Renal cortical epithelial cell (primary cell): ENCODE measurements around the gene RGS8. TPM values are rescaled to one million over a fixed set of nuclear protein-coding genes. Genes with fewer than 3 reads are reported as not detected.

ENCODE experiments used
- DNase-seq: peaks from one replicate; pipeline ENCODE4 v3.0.0-alpha.2; 2011; ENCODE audit warnings: low read depth
- total RNA-seq: library from RNA; depleted of rRNA; stranded (reverse); fragments of >200 nt; gene quantifications from 2 replicates; pipeline ENCODE4 v1.2.3, GENCODE V29; 2014

RGS8 gene
- not detected in 2 replicates for total RNA-seq

DNA sequence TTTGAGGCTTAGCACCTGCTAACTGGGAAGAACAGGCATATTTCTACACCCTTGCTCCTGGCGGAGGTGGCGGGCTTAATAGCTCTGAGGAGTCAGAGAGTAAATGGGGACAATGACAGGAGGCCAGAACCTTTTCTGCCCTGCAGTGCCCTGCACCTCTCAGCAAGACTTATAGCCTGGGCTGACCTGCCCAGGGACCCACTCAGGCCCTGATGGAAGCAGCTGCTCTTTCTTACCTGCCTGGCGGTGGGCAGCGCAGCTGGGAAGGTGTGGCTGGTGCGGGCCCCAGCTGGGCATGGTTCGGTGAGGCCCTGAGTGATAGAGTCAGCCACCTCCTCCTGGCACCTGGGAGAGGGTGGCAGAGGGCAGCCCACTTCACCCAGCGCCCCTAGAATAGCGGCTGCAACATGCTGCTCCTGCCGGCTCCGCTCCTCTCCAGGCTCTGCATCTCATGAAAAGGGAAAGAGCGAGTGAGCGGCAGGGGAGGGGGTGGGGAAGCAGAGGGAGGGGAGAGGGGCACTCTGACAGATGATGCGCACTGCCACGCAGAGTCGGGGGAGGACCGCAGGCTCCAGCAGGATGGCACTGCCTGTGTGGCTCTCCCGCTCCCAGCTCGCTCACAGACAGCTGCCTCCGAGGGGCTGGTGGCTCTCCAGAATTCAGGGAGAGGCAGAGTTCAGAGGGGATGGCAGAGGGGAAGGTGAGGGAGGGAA, at the start of gene RGS8:
TSS of gene RGS8 (minus strand) at position 472 of the 713 bp plus-strand sequence. CDS start 14,938 bp downstream, outside the sequence.
- DNase-seq, result no peak

DNA sequence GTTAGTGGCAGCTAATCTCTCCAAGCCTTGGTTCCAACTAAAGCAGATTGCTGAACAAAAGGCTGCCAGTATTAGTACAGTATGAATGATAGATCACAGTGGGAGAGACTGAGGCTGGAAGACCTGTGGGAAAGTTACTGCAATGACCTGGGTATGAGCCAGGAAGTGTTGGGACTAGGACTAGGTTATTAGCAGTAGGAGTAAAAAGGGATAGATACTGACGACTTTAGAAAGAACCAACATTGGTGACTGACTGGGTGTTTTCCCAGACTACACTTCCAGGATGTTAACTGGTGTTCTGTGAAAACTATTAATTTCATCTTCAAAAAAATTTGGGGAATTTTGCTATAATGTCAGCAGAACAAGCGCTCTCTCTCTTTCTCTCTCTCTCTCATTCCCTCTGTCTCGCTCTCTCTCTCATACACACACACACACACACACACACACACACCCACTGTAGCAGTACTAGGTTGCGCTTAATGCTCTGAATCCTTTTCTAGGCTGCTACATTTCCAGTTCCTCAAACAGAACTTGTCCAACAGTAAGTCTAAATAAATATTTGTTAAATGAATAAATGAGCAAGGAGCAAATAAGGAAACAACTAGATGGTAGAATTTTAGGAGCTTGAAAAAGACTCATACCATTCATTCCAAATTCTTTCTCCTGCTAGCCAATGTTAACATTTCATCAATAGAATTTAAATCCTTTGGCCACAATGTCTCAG, 47.6 kb upstream of the RGS8 start:
- no peak for DNase-seq

GRCh38 chr1:182726912-182727311, 42.5 kb upstream of the RGS8 start:
- no peak for DNase-seq

- peak; percentile 6 for DNase-seq
These were observed 41.2 kb upstream of the RGS8 start for GRCh38 chr1:182725259-182726255.

GRCh38 chr1:182724215-182724614, 39.8 kb upstream of the RGS8 start:
- no peak for DNase-seq

DNA sequence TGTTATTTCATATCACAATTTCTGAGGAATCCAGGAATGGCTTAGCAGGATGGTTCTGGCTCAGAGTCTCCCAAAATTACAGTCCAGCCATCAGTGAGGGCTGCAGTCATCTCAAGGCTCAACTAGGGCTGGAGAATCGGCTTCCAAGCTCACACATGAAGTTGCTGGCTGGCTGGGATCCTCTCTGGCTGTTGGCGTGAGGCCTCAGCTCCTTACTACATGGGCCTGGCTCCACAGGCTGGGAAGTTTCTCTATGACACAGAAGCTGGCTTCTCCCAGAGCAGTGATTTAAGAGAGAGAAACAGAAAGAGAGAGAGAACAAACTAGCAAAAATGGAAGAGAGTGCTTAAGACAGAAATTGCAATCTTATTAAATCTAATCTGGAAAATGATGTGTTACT, 38.8 kb upstream of the RGS8 start:
- no peak for DNase-seq

GRCh38 chr1:182721525-182721924, 37.1 kb upstream of the RGS8 start:
- DNase-seq, result no peak

DNA sequence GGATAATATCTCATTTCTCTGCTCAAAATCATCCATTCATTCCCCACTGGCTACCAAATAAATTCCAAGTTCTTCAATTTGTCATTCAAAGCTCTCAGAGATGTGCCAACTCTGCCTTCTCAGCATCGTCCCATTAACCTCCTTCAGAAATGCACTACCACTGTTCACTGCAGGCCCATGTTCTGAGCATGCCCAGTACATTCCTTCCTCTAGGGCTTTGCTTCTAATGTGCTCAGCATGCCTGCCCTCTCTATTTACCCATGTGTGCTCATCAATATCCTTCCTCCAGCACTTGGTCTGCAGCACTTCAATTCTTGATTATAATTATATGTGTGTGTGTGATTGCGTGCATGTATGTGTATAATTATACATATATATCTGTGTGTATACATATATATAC, 36.1 kb upstream of the RGS8 start:
- DNase-seq, result peak; percentile 2

DNA sequence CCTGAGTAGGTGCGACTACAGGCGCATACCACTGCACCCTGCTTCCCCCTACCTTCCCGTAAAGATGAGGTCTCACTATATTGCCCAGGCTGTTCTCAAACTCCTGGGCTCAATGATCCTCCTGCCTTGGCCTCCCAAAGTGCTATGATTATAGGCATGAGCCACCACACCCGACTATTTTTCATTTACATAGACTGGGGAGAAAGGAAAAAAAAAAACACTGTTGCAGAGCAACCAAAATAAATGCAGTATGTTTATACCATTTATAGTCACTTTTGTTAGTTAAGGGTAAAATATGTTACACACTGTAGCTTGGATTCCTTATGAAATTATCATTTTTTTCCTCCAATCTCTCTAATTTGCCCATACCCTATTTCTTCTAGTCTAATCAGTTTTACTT, 35.2 kb upstream of the RGS8 start:
- DNase-seq, result no peak

- DNase-seq, result no peak
These were observed 33.9 kb upstream of the RGS8 start for GRCh38 chr1:182718311-182718710.

DNA sequence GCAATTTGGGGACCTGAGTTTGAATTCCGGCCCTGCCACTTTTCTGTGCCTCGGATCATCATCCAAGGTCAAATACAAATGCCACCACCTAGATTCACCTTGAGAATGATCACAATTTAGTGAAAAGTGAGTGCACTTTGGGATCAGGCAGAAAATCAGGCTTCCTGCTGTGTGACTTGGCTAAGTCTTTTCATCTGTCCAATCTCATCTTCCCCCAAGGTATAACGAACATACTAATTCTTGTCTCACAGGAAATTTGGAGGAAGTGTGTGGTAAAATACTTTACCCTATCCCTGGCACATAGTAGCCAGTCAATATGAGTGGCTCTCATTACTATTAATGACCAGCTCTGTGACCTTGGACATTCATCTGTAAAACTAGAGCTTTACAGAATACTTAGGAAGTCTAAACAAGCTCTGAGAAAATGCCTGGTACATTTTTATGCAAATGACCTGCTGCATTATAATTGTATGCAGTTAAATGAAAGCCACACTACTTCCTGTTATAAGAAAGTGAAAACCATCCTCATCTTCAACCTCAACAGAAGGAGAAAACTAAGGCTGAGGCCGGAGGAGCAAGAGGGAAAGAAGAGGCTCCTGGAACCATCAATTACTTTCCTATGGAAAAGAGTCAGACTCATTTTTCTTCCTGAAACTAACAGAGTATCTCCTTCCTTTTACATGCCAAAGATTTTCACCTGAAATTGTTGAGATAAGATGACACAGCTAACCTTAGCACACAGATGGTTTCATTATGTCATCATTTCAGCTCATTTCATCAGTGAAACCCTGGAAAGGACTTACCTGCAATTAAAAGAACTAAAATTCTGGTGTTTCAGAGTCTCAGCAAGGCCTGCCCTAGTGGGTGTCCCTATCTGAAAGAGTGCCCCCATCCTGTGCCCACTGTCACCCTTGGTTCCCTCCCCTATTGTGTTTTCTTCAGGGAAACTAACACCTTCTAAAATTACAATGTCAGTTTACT, 32.6 kb upstream of the RGS8 start:
- no peak for DNase-seq

- no peak for DNase-seq
These were observed 31.1 kb upstream of the RGS8 start for GRCh38 chr1:182715531-182715930.

- DNase-seq, result no peak
These were observed 30.2 kb upstream of the RGS8 start for GRCh38 chr1:182714546-182714945.

GRCh38 chr1:182713939-182714338, 29.6 kb upstream of the RGS8 start:
- no peak for DNase-seq

DNA sequence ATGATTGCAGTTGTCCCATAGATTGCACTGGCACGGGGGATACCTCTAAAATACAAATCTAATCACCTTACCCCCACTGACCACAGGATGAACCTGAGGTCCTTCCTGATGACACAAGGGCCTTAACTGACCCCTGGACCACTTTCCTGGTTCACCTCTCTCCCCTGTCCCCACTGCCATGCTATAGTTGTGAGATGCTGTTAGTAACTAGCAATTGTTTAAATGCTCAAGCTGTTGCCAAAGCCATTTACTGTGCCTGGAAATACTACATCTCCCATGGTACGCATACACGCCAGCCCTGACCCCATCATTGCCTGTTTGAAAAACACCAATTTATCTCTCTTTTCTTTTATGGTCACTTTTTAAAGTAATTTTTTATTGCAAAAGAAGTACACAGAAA, 29.1 kb upstream of the RGS8 start:
- no peak for DNase-seq

DNA sequence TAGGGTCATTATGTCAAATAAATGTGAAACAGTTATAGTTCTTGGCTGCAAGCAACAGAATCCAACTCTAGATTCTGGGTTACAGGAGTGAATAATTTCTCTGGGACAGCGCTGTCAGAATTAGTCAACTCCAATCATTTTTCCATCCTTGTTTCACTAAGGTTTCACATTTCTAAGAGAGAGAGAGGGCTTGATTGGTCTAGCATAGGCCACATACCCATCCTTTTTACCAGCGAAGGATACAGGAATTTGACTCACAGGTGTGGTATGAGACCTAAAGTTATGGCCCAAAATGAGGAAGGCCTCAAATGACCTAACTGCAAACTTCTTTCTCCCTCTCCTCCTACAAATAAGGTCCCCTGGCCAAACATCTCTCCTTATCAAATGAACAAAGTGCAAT, 25.5 kb upstream of the RGS8 start:
- no peak for DNase-seq

GRCh38 chr1:182709225-182709764, 24.9 kb upstream of the RGS8 start:
- no peak for DNase-seq

DNA sequence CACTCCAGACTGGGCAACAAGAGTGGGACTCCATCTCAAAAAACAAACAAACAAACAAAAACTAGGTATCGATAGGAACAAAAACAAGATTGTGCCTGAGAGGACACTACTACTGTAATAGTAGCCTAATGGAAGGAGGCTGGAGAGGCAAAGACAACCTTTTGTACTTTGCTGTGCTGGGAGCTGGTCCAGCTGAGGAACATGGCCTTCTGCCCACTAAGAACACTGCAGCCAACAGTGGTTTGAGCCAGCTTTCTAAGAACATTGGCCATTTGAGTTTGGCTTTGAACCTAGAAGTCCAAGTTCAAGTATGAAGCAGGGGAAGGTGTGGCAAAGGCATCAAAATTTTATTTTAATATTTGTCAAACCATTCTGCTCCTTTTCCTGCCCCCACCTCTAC, 22.7 kb upstream of the RGS8 start:
- no peak for DNase-seq

- DNase-seq, result no peak
These were observed 20.3 kb upstream of the RGS8 start for GRCh38 chr1:182704677-182705076.

DNA sequence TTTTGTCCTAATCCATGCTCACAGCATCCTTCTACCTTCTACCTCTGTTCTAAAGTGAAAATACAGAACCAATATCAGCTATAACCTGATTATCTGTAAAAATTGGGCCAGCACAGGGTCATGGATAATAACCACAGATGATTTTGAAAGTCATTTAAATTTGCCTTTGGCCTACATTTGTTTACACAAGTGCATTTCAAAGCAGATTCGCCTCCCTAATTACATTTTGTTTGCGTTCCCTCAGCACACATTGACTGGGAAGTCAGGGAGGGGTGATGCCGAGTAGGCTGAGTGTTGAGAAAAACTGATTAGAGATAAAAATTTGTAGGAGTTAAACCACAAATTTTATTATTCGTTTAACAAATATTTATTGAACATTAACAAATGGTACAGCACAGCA, 19.2 kb upstream of the RGS8 start:
- DNase-seq, result no peak
